Common myeloid progenitor, CD34-positive (primary cell): ENCODE results near the gene IFT57.

ENCODE experiments used
- CTCF ChIA-PET: fragments of 350-600 bp; sonication (Branson Sonifier 250); formaldehyde crosslinking; loops from one replicate; lab custom pipeline; 2021; ENCODE audit warnings: antibody characterized with exemption; lab: Charles Lee
- POLR2A ChIA-PET: fragments of 350-600 bp; sonication (Branson Sonifier 250); formaldehyde crosslinking; loops from one replicate; lab custom pipeline; 2021; ENCODE audit warnings: antibody characterized with exemption; lab: Charles Lee
- DNase-seq, 3 donors: peaks; one replicate each; pipeline versions ENCODE4 v3.0.0 to v3.0.0-alpha.2; 2013
- H3K27ac ChIP-seq, 2 experiments: 1 replicate in 1 of 2; 2 replicates in 1 of 2; pipeline ENCODE4 v1.7.0; 2013; ENCODE audit warnings: inconsistent platforms in 2 of 2, low read length in 2 of 2, mild to moderate bottlenecking in 2 of 2, low read depth in 1 of 2, moderate library complexity in 1 of 2; ENCODE audit not compliant: severe bottlenecking in 2 of 2, insufficient read depth in 1 of 2, poor library complexity in 1 of 2
- H3K27me3 ChIP-seq, 5 experiments: replicated peaks in 2 of 5; 1 replicate in 3 of 5; 2 replicates in 2 of 5; pipeline versions ENCODE4 v1.6.1 to v1.7.0; 2013; ENCODE audit warnings: low read length in 4 of 5, mild to moderate bottlenecking in 2 of 5, moderate library complexity in 2 of 5, inconsistent platforms in 1 of 5; ENCODE audit not compliant: insufficient read depth in 5 of 5, control insufficient read depth in 4 of 5
- H3K36me3 ChIP-seq, 4 experiments: 1 replicate in 2 of 4; 2 replicates in 2 of 4; pipeline versions ENCODE4 v1.6.1 to v1.7.0; 2013; ENCODE audit warnings: low read length in 3 of 4, control low read depth in 1 of 4, mild to moderate bottlenecking in 1 of 4; ENCODE audit not compliant: control insufficient read depth in 4 of 4, insufficient read depth in 4 of 4
- H3K4me1 ChIP-seq, 4 experiments: 1 replicate in 3 of 4; 2 replicates in 1 of 4; pipeline versions ENCODE4 v1.6.1 to v1.7.1; 2013; ENCODE audit warnings: low read length in 3 of 4, mild to moderate bottlenecking in 3 of 4, control low read depth in 1 of 4, inconsistent platforms in 1 of 4, moderate library complexity in 1 of 4; ENCODE audit not compliant: control insufficient read depth in 4 of 4, insufficient read depth in 4 of 4; ENCODE audit errors: control extremely low read depth in 1 of 4
- H3K4me3 ChIP-seq, 7 experiments: 1 replicate in 4 of 7; 2 replicates in 3 of 7; pipeline versions ENCODE4 v1.5.1 to v1.7.0; 2013; ENCODE audit warnings: mild to moderate bottlenecking in 7 of 7, low read length in 6 of 7, moderate library complexity in 6 of 7, inconsistent platforms in 2 of 7, low read depth in 2 of 7, control low read depth in 1 of 7; ENCODE audit not compliant: insufficient read depth in 4 of 7, control insufficient read depth in 1 of 7; ENCODE audit errors: extremely low read depth in 1 of 7
- H3K9me3 ChIP-seq, 5 experiments: 1 replicate in 4 of 5; 2 replicates in 1 of 5; pipeline versions ENCODE4 v1.6.1 to v1.7.1; 2013; ENCODE audit warnings: low read length in 4 of 5, mild to moderate bottlenecking in 2 of 5, inconsistent platforms in 1 of 5, low read depth in 1 of 5, moderate library complexity in 1 of 5; ENCODE audit not compliant: control insufficient read depth in 4 of 5, insufficient read depth in 2 of 5; ENCODE audit errors: control extremely low read depth in 1 of 5
- WGBS: methylation state at CpG from one replicate; pipeline ENCODE4 v1.1.5; 2013; ENCODE audit not compliant: insufficient coverage; 5-methylcytosine and 5-hydroxymethylcytosine counted together

Gene IFT57

GRCh38 chr3:108180194-108180593, 42.0 kb downstream of the IFT57 start:
- CTCF ChIA-PET = no interaction called here

GRCh38 chr3:108178676-108179075, 43.5 kb downstream of the IFT57 start:
- no peaks in the 10 kb centered on the region for H3K9me3 ChIP-seq
- H3K27me3 ChIP-seq = no peaks in the 10 kb centered on the region
- H3K36me3 ChIP-seq = no peaks in the 10 kb centered on the region
- H3K27ac ChIP-seq = no peak overlapping the region
- H3K4me3 ChIP-seq = no peak overlapping the region
- CTCF ChIA-PET = interaction anchor here (0.8 to 1.9 kb wide), 2 partner anchors 11 to 45 kb away, joined by 3 to 4 read pairs; no protein-coding TSS in a partner anchor
- 100% methylated on average over 1 of the region's 1 CpG for WGBS
- DNase-seq = no peak
- POLR2A ChIA-PET = no interaction called here
- peaks cover 0 to 20% (median 14%) of the 10 kb centered on the region in 4 experiments for H3K4me1 ChIP-seq

More at GRCh38 chr3:108180194-108180593, 42.0 kb downstream of the IFT57 start:
- H3K4me3 ChIP-seq = no peak overlapping the region
- no CpG with 5 or more reads among the region's 1 CpG for WGBS
- no peak overlapping the region for H3K27ac ChIP-seq
- peaks cover 0 to 7% (median 2%) of the 10 kb centered on the region in 5 experiments for H3K9me3 ChIP-seq
- H3K4me1 ChIP-seq = peaks cover 0 to 20% (median 14%) of the 10 kb centered on the region in 4 experiments
- DNase-seq = no peak
- H3K27me3 ChIP-seq = no peaks in the 10 kb centered on the region
- H3K36me3 ChIP-seq = peaks cover 0 to 7% (median 2%) of the 10 kb centered on the region in 4 experiments
- POLR2A ChIA-PET = no interaction called here

- CTCF ChIA-PET = interaction anchor here (1.9 kb wide), 1 partner anchor 12 kb away, joined by 4 read pairs; no protein-coding TSS in a partner anchor
- POLR2A ChIA-PET = no interaction called here
- Histone ChIP-seq H3K27me3 (no peaks in the 10 kb centered on the region), H3K36me3 (no peaks in the 10 kb centered on the region), H3K9me3 (no peaks in the 10 kb centered on the region), H3K4me3 (no peak overlapping the region), H3K4me1 (peaks cover 0 to 15% (median 9%) of the 10 kb centered on the region in 4 experiments), H3K27ac (no peak overlapping the region)
- WGBS = no CpG with 5 or more reads among the region's 2 CpGs
- peak in 2 of 3 donors; percentile 15 to 29 for DNase-seq
These were observed 44.7 kb downstream of the IFT57 start for GRCh38 chr3:108177536-108177935.

- no peak for DNase-seq
- ChIA-PET CTCF (no interaction called here), POLR2A (no interaction called here)
- H3K4me3 ChIP-seq = no peak overlapping the region
- peaks cover 0 to 8% (median 3%) of the 10 kb centered on the region in 4 experiments for H3K4me1 ChIP-seq
- H3K36me3 ChIP-seq = peaks cover 0 to 3% (median 0%) of the 10 kb centered on the region in 4 experiments
- H3K9me3 ChIP-seq = no peaks in the 10 kb centered on the region
- no CpG with 5 or more reads among the region's 1 CpG for WGBS
- H3K27ac ChIP-seq = no peak overlapping the region
- H3K27me3 ChIP-seq = no peaks in the 10 kb centered on the region
These were observed 46.9 kb downstream of the IFT57 start for GRCh38 chr3:108175352-108175751.

GRCh38 chr3:108171106-108171505, 51.1 kb downstream of the IFT57 start:
- DNase-seq = no peak
- ChIA-PET CTCF (interaction anchor here (1.2 to 1.5 kb wide), 2 partner anchors 18 to 319 kb away, joined by 3 read pairs; no protein-coding TSS in a partner anchor), POLR2A (no interaction called here)
- Histone ChIP-seq H3K4me1 (peaks cover 0 to 3% (median 0%) of the 10 kb centered on the region in 4 experiments), H3K36me3 (peaks cover 3 to 5% (median 5%) of the 10 kb centered on the region in 4 experiments), H3K4me3 (no peak overlapping the region), H3K9me3 (no peaks in the 10 kb centered on the region), H3K27ac (no peak overlapping the region), H3K27me3 (no peaks in the 10 kb centered on the region)
- 100% methylated on average over 1 of the region's 2 CpGs for WGBS

- H3K27ac ChIP-seq = no peak overlapping the region
- H3K9me3 ChIP-seq = no peaks in the 10 kb centered on the region
- POLR2A ChIA-PET = no interaction called here
- H3K4me3 ChIP-seq = no peak overlapping the region
- H3K27me3 ChIP-seq = no peaks in the 10 kb centered on the region
- H3K36me3 ChIP-seq = peaks cover 3 to 20% (median 11%) of the 10 kb centered on the region in 4 experiments
- no peak for DNase-seq
- CTCF ChIA-PET = interaction anchor here (0.9 to 1.4 kb wide), 3 partner anchors 10 to 32 kb away, joined by 3 to 5 read pairs (median 3); no protein-coding TSS in a partner anchor
- peaks cover 0 to 3% (median 0%) of the 10 kb centered on the region in 4 experiments for H3K4me1 ChIP-seq
These were observed 57.8 kb downstream of the IFT57 start for GRCh38 chr3:108164391-108164790.

GRCh38 chr3:108159865-108160264, 62.4 kb downstream of the IFT57 start:
- Histone ChIP-seq H3K4me1 (peaks cover 0 to 3% (median 0%) of the 10 kb centered on the region in 4 experiments), H3K27me3 (no peaks in the 10 kb centered on the region), H3K27ac (no peak overlapping the region), H3K4me3 (no peak overlapping the region), H3K36me3 (peaks cover 3 to 11% (median 4%) of the 10 kb centered on the region in 4 experiments), H3K9me3 (no peaks in the 10 kb centered on the region)
- DNase-seq = no peak
- WGBS = no CpG with 5 or more reads among the region's 1 CpG
- CTCF ChIA-PET = no interaction called here
- POLR2A ChIA-PET = no interaction called here
